ENCODE results near the gene SHC1. TPM values are rescaled to one million over a fixed set of nuclear protein-coding genes. Genes with fewer than 3 reads are reported as not detected.

The SHC1 gene
- total and polyA plus RNA-seq, 2 experiments from 2014 or later: 117 to 211 TPM

DNA sequence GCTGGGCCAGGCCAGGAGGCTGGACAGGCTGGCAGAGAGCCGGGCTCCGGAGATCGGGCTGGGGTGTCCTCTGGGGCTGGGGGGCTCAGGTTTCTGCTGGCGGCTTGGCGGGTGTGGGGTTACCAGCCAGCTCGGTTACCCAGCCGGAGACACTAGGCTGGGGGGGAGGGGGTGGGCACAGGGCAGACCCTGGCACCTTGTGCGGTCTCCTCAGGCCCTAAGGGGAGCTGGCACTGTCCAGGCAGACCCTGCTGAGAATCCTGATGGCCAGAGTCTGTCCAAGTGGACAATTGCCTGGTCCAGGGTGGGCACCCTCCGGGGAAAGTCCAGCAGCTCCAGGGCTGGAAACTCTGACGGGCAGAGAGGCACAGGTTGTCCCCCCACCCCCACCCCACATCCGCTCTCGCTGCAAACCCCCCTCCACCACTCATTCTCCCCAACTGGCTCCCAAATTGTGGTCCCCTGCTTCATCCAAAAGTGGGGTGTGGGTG is 38.7 kb upstream of the SHC1 start:
- peaks cover 52% of the 10 kb centered on the region for H3K4me1 ChIP-seq (ENCODE audit: insufficient read depth)
- no peaks in the 10 kb centered on the region for H3K36me3 ChIP-seq (ENCODE audit: insufficient read depth)
- no peak overlapping the region for H3K27ac ChIP-seq (ENCODE audit: low read depth)
- peaks cover 42% of the 10 kb centered on the region for H3K79me2 ChIP-seq (replicated peaks; ENCODE audit: insufficient read depth)
- peaks cover 7% of the 10 kb centered on the region for H4K20me1 ChIP-seq (replicated peaks; ENCODE audit: insufficient read depth)
- H3K27me3 Mint-ChIP-seq (ENCODE audit: insufficient read depth, low read depth, poor library complexity): peaks cover 20% of the 10 kb centered on the region
- no peaks in the 10 kb centered on the region for H3K27me3 ChIP-seq (ENCODE audit: insufficient read depth)
- ATAC-seq: no peak
- H3K4me2 ChIP-seq: peak overlapping the region; percentile 72
- no peaks in the 10 kb centered on the region for H3K9me3 Mint-ChIP-seq
- no peak for DNase-seq (ENCODE audit: low spot score)
- peaks cover 18% of the 10 kb centered on the region for H3K36me3 Mint-ChIP-seq (ENCODE audit: low read depth)
- H3K9me2 ChIP-seq (ENCODE audit: insufficient read depth): no peaks in the 10 kb centered on the region
- TF ChIP-seq NANOG (IDR thresholded peaks at IDR 0.05; ENCODE audit: borderline replicate concordance): no peak
- 0 out of 2 replicates have a peak overlapping the region, but pooled peaks have one; percentile 26 for H3K4me3 ChIP-seq
- H3K4me1 Mint-ChIP-seq: peaks cover 72% of the 10 kb centered on the region
- H3K4me3 Mint-ChIP-seq: peak overlapping the region; percentile 48; the same call in 1 of the 3 replicates
- H3F3A ChIP-seq (replicated peaks; ENCODE audit: low read depth): peaks cover 5% of the 10 kb centered on the region; the same call in 1 of the 2 replicates
- H2AFZ ChIP-seq: no peak overlapping the region
- no peak overlapping the region for H3K27ac Mint-ChIP-seq

DNA sequence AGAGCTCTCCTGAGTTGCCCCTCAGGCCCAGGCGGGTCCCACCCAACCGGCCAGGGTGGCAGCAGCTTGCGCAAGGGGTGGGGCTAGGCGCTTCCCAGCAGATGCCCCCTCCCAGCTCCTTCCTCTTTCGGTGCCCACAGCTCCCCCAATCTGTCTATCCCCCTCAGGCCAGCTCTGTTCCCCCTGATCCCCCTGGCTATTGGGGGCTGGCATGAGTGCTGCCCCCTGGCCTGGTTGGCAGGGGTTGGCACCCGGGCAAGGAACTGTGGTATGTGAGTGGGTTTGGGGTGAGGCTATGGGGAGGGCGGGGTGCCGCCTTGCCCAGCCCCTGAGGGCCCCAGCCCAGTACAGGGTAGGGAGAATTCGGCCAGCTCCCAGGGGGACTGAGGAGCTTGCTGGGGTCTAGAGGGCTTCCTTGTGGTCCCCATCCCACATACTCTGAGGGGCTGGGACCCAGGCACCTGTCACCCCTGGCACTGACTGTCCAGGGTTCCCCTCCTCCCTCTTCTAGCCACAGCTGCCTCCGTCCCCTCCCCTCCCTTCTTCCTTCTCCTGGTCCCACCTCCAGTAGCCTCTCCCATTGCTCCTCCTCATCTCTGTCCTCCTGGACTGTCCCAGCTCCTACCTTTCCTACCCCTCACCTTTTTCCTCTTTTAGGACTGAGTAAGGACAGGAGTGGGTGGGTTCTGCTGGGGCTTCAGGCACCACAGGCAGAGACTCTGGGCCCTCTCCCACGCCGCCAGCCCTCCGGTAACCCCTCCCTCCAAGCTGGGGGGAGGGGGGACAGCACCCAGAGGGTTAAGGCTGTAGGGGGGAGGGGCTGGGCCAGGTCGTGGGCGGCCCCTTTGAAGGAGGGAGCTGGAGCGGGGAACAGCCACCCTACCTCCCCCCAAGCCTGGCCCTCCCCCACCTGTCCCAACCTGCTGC is 37.7 kb upstream of the SHC1 start:
- TF ChIP-seq, protein P1, sequence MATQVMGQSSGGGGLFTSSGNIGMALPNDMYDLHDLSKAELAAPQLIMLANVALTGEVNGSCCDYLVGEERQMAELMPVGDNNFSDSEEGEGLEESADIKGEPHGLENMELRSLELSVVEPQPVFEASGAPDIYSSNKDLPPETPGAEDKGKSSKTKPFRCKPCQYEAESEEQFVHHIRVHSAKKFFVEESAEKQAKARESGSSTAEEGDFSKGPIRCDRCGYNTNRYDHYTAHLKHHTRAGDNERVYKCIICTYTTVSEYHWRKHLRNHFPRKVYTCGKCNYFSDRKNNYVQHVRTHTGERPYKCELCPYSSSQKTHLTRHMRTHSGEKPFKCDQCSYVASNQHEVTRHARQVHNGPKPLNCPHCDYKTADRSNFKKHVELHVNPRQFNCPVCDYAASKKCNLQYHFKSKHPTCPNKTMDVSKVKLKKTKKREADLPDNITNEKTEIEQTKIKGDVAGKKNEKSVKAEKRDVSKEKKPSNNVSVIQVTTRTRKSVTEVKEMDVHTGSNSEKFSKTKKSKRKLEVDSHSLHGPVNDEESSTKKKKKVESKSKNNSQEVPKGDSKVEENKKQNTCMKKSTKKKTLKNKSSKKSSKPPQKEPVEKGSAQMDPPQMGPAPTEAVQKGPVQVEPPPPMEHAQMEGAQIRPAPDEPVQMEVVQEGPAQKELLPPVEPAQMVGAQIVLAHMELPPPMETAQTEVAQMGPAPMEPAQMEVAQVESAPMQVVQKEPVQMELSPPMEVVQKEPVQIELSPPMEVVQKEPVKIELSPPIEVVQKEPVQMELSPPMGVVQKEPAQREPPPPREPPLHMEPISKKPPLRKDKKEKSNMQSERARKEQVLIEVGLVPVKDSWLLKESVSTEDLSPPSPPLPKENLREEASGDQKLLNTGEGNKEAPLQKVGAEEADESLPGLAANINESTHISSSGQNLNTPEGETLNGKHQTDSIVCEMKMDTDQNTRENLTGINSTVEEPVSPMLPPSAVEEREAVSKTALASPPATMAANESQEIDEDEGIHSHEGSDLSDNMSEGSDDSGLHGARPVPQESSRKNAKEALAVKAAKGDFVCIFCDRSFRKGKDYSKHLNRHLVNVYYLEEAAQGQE (IDR thresholded peaks at IDR 0.05; ENCODE audit: unreplicated experiment): no peak
- no peak for TF ChIP-seq ETS1 (IDR thresholded peaks at IDR 0.05)
- no peak for TF ChIP-seq CTCF (conservative IDR thresholded peaks at IDR 0.05; ENCODE audit: low read depth in 2 of 2)
- TF ChIP-seq JUNB (IDR thresholded peaks at IDR 0.05; ENCODE audit: unreplicated experiment): no peak
- TF ChIP-seq NANOG (IDR thresholded peaks at IDR 0.05; ENCODE audit: borderline replicate concordance): no peak
- no peak for TF ChIP-seq ZNF114 (CRISPR knock-in tag; IDR thresholded peaks at IDR 0.05)
- no peak for TF ChIP-seq POLR2AphosphoS5 (IDR thresholded peaks at IDR 0.05; ENCODE audit: low read depth)
- no peak for TF ChIP-seq EZH2 (IDR thresholded peaks at IDR 0.05; ENCODE audit: low read depth, unreplicated experiment)
- TF ChIP-seq ZNF331 (CRISPR knock-in tag; IDR thresholded peaks at IDR 0.05; ENCODE audit: low read depth): no peak
- TF ChIP-seq EZH2phosphoT487 (IDR thresholded peaks at IDR 0.05; ENCODE audit: unreplicated experiment): no peak
- H3K4me3 ChIP-seq: 0 out of 2 replicates have a peak overlapping the region, but pooled peaks have one; percentile 23
- H3K4me1 ChIP-seq (ENCODE audit: insufficient read depth): peaks cover 51% of the 10 kb centered on the region
- H3K27ac ChIP-seq (ENCODE audit: low read depth): no peak overlapping the region
- H3K36me3 Mint-ChIP-seq (ENCODE audit: low read depth): peaks cover 12% of the 10 kb centered on the region
- H3K27ac Mint-ChIP-seq: no peak overlapping the region
- ATAC-seq (peak; percentile 6), DNase-seq (ENCODE audit: low spot score) (peak; percentile 56)
- H3K4me1 Mint-ChIP-seq: peaks cover 70% of the 10 kb centered on the region
- H3K36me3 ChIP-seq (ENCODE audit: insufficient read depth): no peaks in the 10 kb centered on the region
- H3K79me2 ChIP-seq (replicated peaks; ENCODE audit: insufficient read depth): peaks cover 44% of the 10 kb centered on the region
- peak overlapping the region; percentile 72 for H3K4me2 ChIP-seq
- no peaks in the 10 kb centered on the region for H3K9me2 ChIP-seq (ENCODE audit: insufficient read depth)
- peaks cover 19% of the 10 kb centered on the region for H3K27me3 Mint-ChIP-seq (ENCODE audit: insufficient read depth, low read depth, poor library complexity)
- no peak overlapping the region for H2AFZ ChIP-seq
- no peaks in the 10 kb centered on the region for H3K9me3 Mint-ChIP-seq
- H4K20me1 ChIP-seq (replicated peaks; ENCODE audit: insufficient read depth): peaks cover 7% of the 10 kb centered on the region
- peak overlapping the region; percentile 26; the same call in 1 of the 3 replicates for H3K4me3 Mint-ChIP-seq
- no peaks in the 10 kb centered on the region for H3K27me3 ChIP-seq (ENCODE audit: insufficient read depth)
- H3F3A ChIP-seq (replicated peaks; ENCODE audit: low read depth): peaks cover 6% of the 10 kb centered on the region; the same call in 1 of the 2 replicates
